ENCODE results near the gene TMEM151B.

Gene TMEM151B

DNA sequence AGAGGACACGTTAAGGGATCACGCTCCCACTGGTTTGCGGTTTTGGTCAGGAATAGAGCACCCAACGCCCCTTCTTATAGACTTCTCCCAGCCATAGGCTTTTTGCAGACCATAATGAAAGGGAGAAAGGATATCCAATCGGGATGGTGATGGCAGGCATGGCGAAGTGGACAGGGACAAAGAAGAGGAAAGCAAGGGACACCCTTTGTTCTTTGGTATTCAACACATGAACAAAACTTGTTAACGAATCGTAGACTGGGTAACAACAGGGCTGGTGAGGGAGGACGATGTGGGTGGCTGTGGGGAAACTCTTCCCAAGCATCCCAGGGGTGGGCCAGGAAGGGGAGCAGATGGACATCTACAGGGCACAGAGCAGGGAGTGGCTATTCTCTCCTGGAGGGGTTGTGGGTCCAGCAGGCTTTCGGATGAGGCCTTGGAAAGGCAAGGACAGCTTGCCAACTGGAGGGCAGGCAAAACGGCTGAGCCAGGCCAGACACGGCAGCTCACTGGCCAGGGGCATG is 24.8 kb upstream of the TMEM151B start:
- Mint-ChIP-seq H3K27ac (peak overlapping the region; percentile 100), H3K9me3 (no peaks in the 10 kb centered on the region), H3K4me3 (peak overlapping the region; percentile 96), H3K4me1 (peaks cover 50% of the 10 kb centered on the region), H3K36me3 (peaks cover 54% of the 10 kb centered on the region)
- DNase-seq (ENCODE audit: low spot score in 2 of 2) (no peak), ATAC-seq (no peak)

DNA sequence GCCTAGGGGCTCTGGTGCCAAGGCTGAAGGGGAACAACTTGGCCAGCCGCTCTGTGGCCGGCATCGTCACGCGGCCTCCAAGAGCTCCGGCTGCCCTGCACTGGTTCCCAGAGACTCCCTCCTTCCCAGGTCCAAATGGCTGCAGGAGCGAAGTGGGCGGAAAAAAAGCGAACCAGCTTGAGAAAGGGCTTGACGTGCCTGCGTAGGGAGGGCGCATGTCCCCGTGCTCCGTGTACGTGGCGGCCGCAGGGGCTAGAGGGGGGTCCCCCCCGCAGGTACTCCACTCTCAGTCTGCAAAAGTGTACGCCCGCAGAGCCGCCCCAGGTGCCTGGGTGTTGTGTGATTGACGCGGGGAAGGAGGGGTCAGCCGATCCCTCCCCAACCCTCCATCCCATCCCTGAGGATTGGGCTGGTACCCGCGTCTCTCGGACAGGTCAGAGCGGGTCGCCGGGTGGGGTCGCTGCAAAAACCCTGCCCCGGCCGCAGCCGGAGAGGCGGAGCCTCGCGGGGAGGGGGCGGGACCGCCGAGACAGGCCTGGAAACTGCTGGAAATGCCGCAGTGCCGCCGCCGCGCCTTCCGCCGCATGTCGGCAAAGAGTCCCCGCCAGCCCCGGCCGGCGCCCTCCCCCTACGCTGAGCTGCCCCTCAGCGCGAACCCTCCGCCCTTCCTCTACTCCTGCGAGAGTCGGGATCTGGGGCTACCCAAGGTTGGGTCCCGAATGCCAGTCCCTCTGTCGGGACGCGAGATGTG is 24.2 kb upstream of the TMEM151B start:
- peak; percentile 59 for ATAC-seq
- Mint-ChIP-seq H3K36me3 (peaks cover 61% of the 10 kb centered on the region), H3K4me3 (peak overlapping the region; percentile 96), H3K27ac (peak overlapping the region; percentile 100), H3K4me1 (peaks cover 55% of the 10 kb centered on the region), H3K9me3 (no peaks in the 10 kb centered on the region)
- peak; percentile 87 to 95 for DNase-seq (ENCODE audit: low spot score in 2 of 2)

DNA sequence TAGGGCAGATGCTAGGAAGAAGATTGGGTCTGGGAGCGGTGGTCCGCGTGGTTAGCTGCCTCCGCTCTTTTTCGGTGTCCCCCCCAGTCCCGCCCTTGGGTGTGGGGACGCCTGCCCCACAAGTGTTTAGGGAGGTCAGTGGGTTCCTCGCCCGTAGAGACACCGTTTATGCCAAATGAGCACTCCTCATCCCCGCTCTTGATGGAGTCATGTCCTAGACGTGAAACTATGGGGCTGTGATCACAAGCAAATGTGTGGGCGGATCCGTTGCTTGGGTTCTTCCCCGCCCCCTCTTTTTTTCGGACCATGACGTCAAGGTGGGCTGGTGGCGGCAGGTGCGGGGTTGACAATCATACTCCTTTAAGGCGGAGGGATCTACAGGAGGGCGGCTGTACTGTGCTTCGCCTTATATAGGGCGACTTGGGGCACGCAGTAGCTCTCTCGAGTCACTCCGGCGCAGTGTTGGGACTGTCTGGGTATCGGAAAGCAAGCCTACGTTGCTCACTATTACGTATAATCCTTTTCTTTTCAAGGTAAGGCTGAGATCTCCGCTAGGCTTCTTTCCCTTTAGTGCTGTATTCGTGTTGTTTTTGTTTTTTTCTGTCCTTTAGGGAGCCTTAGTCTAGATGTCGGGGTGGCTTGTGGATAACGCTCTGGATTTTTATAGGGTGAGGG is 23.4 kb upstream of the TMEM151B start, which contains the start of gene HSP90AB1:
HSP90AB1 (plus strand) TSS at position 439 of the 675 bp plus-strand sequence. CDS start 1,529 bp downstream, outside the sequence.
- Mint-ChIP-seq H3K27ac (peak within 1 kb of the TSS; percentile 100), H3K4me3 (peak within 1 kb of the TSS; percentile 96), H3K9me3 (no peaks in the 10 kb centered on the region), H3K4me1 (peaks cover 59% of the 10 kb centered on the region), H3K36me3 (peaks cover 68% of the 10 kb centered on the region)
- DNase-seq (ENCODE audit: low spot score in 2 of 2), result peak; percentile 91 to 97
- ATAC-seq, result peak; percentile 85

DNA sequence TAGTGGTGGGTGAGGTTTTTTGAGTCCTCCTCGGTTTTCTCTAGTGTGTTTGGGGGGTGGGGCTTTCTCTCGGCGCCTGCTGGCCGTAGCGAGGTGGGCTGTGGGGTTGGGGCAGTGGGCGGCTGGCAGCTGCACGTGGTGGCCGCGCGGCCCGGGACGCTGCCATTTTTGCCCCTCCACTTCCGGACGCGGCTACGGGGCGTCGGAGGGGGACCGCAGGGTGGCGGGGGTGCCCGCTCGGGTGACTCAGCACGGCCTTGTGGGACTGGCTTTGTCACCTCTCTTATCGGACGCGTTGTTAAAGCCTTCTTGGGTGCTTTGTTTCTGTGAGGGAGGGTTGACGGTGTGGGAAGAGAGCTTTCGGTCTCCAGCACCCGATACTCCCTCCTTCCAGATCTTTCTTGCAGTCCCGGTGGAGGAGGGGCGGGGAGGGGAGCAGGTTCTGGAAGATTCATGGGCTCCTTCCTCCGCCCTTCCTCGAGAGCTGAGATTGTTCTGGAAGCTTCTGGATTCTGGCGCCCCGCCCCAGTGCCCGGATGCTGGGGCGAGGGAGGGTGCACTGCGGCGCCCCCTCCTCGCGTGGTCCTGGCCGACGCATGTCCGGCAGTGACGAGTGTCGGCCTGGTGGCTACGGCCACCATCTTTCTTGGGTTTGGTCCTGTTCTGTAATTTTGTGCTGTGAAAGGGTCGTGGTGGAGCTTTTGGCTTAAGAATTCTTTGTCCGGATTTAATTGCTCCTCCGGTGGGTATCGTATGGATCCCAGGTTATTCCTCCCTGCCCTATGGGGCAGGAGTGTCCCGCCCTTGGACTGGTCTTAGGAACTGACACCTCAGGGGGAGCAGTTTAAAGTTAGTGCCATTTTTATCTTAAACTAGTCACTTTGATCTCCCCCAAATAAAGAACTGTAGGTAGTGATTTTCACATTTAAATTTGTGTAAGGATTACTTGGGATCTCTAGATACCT is 22.6 kb upstream of the TMEM151B start:
- Mint-ChIP-seq H3K36me3 (peaks cover 76% of the 10 kb centered on the region), H3K4me1 (peaks cover 67% of the 10 kb centered on the region), H3K4me3 (peak overlapping the region; percentile 96), H3K9me3 (no peaks in the 10 kb centered on the region), H3K27ac (peak overlapping the region; percentile 100)
- ATAC-seq (peak; percentile 76), DNase-seq (ENCODE audit: low spot score in 2 of 2) (peak; percentile 84 to 95)

DNA sequence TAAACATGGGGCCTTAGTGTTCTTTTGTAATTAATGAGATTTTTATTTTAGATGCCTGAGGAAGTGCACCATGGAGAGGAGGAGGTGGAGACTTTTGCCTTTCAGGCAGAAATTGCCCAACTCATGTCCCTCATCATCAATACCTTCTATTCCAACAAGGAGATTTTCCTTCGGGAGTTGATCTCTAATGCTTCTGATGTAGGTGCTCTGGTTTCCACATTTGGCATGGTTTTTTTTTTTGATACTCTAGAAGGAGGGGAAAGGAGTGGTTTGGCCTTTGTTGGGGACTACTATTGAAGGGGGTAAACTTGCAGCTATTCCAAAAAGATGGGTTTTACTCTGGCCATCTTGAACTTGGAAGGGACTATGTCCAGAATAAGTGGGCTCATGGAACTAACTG is 21.7 kb upstream of the TMEM151B start:
- peak overlapping the region; percentile 100 for H3K27ac Mint-ChIP-seq
- H3K4me3 Mint-ChIP-seq, result peak overlapping the region; percentile 96
- peaks cover 76% of the 10 kb centered on the region for H3K4me1 Mint-ChIP-seq
- peaks cover 86% of the 10 kb centered on the region for H3K36me3 Mint-ChIP-seq
- no peaks in the 10 kb centered on the region for H3K9me3 Mint-ChIP-seq
- ATAC-seq, result no peak
- no peak for DNase-seq (ENCODE audit: low spot score in 2 of 2)

DNA sequence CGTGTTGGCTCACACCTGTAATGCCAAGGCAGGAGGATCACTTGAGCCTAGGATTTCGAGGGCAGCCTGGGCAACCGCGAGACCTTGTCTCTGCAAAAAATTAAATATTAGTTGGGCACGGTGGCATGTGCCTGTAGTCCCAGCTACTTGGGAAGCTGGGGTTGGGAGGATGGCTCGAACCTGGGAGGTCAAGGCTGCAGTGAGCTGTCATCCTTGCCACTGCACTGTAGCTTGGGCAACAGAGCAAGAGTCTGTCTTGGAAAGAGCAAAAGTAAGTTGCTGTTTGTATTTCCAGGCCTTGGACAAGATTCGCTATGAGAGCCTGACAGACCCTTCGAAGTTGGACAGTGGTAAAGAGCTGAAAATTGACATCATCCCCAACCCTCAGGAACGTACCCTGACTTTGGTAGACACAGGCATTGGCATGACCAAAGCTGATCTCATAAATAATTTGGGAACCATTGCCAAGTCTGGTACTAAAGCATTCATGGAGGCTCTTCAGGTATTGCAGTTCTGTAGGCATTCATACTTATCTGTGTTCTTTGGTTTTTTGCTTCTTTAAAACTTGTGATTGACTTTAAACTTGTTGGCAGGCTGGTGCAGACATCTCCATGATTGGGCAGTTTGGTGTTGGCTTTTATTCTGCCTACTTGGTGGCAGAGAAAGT is 21.0 kb upstream of the TMEM151B start:
- Mint-ChIP-seq H3K4me3 (peak overlapping the region; percentile 96), H3K9me3 (no peaks in the 10 kb centered on the region), H3K4me1 (peaks cover 83% of the 10 kb centered on the region), H3K27ac (peak overlapping the region; percentile 100), H3K36me3 (peaks cover 92% of the 10 kb centered on the region)
- DNase-seq (ENCODE audit: low spot score in 2 of 2), result no peak
- ATAC-seq, result no peak

DNA sequence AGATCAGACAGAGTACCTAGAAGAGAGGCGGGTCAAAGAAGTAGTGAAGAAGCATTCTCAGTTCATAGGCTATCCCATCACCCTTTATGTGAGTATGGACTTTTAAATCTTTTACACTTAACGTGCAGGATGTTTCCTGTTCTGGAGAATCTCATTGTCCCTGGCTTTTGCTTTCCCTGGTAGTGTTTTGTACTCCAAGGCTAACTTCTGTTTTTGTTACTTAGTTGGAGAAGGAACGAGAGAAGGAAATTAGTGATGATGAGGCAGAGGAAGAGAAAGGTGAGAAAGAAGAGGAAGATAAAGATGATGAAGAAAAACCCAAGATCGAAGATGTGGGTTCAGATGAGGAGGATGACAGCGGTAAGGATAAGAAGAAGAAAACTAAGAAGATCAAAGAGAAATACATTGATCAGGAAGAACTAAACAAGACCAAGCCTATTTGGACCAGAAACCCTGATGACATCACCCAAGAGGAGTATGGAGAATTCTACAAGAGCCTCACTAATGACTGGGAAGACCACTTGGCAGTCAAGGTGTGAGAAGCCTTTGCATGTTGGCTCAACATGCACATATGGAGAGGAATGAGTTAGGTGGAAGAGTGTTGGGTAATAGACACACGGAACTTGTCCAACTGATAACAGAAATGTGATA is 20.1 kb upstream of the TMEM151B start:
- Mint-ChIP-seq H3K4me1 (peaks cover 89% of the 10 kb centered on the region), H3K9me3 (no peaks in the 10 kb centered on the region), H3K36me3 (peaks cover 100% of the 10 kb centered on the region), H3K4me3 (peak overlapping the region; percentile 96), H3K27ac (peak overlapping the region; percentile 100)
- ATAC-seq (no peak), DNase-seq (ENCODE audit: low spot score in 2 of 2) (no peak)

DNA sequence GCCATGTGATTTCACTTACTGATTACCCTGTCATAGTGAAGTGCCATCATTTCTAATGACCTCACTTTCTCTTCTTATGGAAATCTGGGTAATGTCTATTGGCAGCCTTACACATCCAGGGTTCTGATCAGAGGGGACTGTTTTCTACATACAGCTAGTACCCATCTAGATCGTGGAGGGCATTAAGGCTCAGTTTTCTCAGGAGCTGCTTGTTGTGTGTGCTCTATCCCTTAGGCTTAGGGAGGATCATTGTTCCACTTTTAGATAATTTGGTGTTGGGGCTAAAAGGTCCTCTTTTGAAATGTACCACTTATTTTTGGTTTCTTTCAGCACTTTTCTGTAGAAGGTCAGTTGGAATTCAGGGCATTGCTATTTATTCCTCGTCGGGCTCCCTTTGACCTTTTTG is 19.5 kb upstream of the TMEM151B start:
- Mint-ChIP-seq H3K4me3 (peak overlapping the region; percentile 96), H3K27ac (peak overlapping the region; percentile 100), H3K9me3 (no peaks in the 10 kb centered on the region), H3K36me3 (peaks cover 100% of the 10 kb centered on the region), H3K4me1 (peaks cover 89% of the 10 kb centered on the region)
- no peak for DNase-seq (ENCODE audit: low spot score in 2 of 2)
- no peak for ATAC-seq

DNA sequence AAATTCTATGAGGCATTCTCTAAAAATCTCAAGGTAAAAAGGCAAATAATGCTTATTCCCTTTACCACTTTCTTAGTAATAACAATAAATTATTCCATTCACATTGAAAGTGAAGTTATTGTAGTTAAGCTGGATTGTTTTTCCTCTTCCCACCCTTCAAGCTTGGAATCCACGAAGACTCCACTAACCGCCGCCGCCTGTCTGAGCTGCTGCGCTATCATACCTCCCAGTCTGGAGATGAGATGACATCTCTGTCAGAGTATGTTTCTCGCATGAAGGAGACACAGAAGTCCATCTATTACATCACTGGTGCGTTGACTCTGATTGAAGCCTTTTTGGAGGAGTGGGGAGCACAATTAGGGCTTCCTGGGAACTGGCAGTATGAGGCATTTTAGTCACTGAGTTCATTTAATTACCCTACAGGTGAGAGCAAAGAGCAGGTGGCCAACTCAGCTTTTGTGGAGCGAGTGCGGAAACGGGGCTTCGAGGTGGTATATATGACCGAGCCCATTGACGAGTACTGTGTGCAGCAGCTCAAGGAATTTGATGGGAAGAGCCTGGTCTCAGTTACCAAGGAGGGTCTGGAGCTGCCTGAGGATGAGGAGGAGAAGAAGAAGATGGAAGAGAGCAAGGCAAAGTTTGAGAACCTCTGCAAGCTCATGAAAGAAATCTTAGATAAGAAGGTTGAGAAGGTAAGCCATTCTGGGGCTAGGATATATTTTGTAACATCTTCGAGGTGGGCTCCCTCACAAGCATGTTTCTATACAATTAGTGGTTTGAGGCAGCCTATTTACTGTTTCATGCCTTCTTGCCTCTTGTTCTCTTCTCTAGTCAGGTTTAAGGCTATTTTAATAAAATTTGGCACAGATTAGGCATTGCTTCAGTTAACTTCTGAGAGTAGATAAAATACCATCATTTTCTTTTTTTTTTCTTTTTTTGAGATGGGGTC is 18.4 kb upstream of the TMEM151B start:
- DNase-seq (ENCODE audit: low spot score in 2 of 2) (no peak), ATAC-seq (no peak)
- peak overlapping the region; percentile 29 for H3K4me3 Mint-ChIP-seq
- peaks cover 95% of the 10 kb centered on the region for H3K4me1 Mint-ChIP-seq
- H3K27ac Mint-ChIP-seq, result peak overlapping the region; percentile 100
- peaks cover 100% of the 10 kb centered on the region for H3K36me3 Mint-ChIP-seq
- H3K9me3 Mint-ChIP-seq, result no peaks in the 10 kb centered on the region

DNA sequence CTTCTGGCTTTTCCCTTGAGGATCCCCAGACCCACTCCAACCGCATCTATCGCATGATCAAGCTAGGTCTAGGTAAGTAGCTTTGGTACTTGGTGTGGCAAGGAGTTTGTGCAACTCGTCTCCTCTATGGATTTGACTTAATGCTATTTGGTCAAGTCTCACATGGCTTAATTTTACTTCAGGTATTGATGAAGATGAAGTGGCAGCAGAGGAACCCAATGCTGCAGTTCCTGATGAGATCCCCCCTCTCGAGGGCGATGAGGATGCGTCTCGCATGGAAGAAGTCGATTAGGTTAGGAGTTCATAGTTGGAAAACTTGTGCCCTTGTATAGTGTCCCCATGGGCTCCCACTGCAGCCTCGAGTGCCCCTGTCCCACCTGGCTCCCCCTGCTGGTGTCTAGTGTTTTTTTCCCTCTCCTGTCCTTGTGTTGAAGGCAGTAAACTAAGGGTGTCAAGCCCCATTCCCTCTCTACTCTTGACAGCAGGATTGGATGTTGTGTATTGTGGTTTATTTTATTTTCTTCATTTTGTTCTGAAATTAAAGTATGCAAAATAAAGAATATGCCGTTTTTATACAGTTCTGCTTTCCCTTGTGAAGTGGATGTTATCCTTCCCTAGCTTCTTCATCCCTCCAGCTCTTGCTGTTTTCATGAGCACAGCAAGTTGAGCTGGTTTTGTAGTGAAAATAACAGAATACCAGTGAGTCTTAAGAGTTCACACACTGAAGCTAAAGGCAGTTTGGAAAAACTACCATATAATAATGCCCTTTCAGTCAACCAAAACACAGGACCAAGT is 16.7 kb upstream of the TMEM151B start:
- ATAC-seq, result no peak
- Mint-ChIP-seq H3K4me3 (peak overlapping the region; percentile 88), H3K9me3 (no peaks in the 10 kb centered on the region), H3K4me1 (peaks cover 90% of the 10 kb centered on the region), H3K27ac (peak overlapping the region; percentile 100), H3K36me3 (peaks cover 98% of the 10 kb centered on the region)
- DNase-seq (ENCODE audit: low spot score in 2 of 2), result peak; percentile 48 to 81

DNA sequence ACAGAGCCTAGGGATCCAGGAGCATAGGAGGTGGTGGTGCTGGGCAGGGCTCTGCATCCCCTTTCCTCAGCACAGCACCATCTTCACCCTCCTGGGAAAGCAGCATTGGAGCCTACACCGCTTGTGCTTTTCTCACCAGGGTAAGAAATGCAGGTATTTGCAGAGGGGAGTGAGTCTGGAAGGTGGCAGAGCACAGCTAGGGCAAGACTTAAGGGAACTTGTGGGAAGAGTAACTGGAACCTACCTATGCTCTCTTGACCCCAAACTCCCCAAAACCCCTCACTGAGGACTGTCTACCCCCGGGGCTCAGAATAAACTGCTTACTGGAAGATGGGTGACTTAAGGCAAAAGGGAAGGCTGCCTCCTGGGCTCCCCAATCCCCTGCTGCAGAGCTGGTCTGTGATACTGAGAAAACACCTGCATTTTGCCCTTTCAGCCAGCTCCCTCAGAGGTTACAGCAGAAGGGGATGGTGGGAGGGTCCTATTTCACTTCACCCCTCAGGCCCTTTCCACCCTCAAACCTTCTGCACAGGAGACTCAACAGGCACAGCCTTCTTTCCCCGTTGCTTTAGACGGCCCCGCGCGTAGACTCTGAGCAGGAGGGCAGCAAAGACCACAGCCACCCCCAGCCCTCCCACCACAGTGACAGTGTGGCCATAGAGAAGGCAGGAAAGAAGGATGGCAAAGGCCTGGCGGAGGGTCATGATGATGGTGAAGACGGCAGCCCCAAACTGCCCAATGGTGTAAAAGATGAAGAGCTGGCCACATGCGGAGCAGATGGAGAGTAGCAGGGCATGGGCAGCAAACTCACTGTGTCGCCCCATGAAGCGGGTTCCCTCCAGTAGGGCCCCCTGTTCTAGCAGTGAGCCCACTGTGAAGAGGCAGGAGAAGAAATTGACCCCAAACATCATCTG is 15.8 kb upstream of the TMEM151B start:
- Mint-ChIP-seq H3K4me3 (peak overlapping the region; percentile 88), H3K27ac (peak overlapping the region; percentile 100), H3K36me3 (peaks cover 98% of the 10 kb centered on the region), H3K4me1 (peaks cover 88% of the 10 kb centered on the region), H3K9me3 (no peaks in the 10 kb centered on the region)
- ATAC-seq (peak; percentile 2), DNase-seq (ENCODE audit: low spot score in 2 of 2) (no peak)
